ENCODE data around the gene RAB18. TPM values are rescaled to one million over a fixed set of nuclear protein-coding genes. Genes with fewer than 3 reads are reported as not detected.

Gene RAB18
- total RNA-seq, 1 experiment from 2014 or later = 89.4 TPM

- no peak overlapping the region for H2BK12ac ChIP-seq (ENCODE audit: insufficient read length, low read depth, low read length)
- no peaks in the 10 kb centered on the region for H3K79me1 ChIP-seq (ENCODE audit: insufficient read depth, low read depth, low read length, poor library complexity, severe bottlenecking)
- Mint-ChIP-seq H3K4me1 (peaks cover 9 to 12% of the 10 kb centered on the region in 2 experiments), H3K27ac (no peak overlapping the region), H3K9me3 (no peaks in the 10 kb centered on the region; a peak in 1 of 5 replicates), H3K36me3 (ENCODE audit: insufficient read depth in 1 of 3, low read depth in 3 of 3) (no peaks in the 10 kb centered on the region), H3K27me3 (ENCODE audit: low read depth) (no peaks in the 10 kb centered on the region), H3K4me3 (no peak overlapping the region)
- no peak overlapping the region for H3K14ac ChIP-seq (ENCODE audit: insufficient read depth, low read length)
- no peaks in the 10 kb centered on the region for H3K79me2 ChIP-seq (ENCODE audit: insufficient read depth, low read length)
- no peak overlapping the region for H3K9ac ChIP-seq (ENCODE audit: extremely low read depth, insufficient read length, low read length)
- H2AFZ ChIP-seq (ENCODE audit: low read length) = no peak overlapping the region
- H4K8ac ChIP-seq (replicated peaks; ENCODE audit: insufficient read length, low read depth, low read length) = no peak overlapping the region
- H3K18ac ChIP-seq (ENCODE audit: insufficient read length, low read depth, low read length) = no peak overlapping the region
- H4K91ac ChIP-seq (ENCODE audit: insufficient read length, low read depth, low read length) = no peak overlapping the region
- no peak overlapping the region for H2BK120ac ChIP-seq (ENCODE audit: low read depth, low read length, poor library complexity, severe bottlenecking)
- H3T11ph ChIP-seq (ENCODE audit: low read length) = no peak overlapping the region
- no CpG with 5 or more reads among the region's 3 CpGs for WGBS (ENCODE audit: extremely low coverage, insufficient read length, low lambda C conversion rate)
- H2AK5ac ChIP-seq (ENCODE audit: insufficient read length, low read length) = no peak overlapping the region
- DNase-seq = no peak
- H2BK5ac ChIP-seq (ENCODE audit: insufficient read length, low read length) = no peak overlapping the region
- no peaks in the 10 kb centered on the region for H3K9me3 ChIP-seq (ENCODE audit: control insufficient read depth, low read depth, low read length)
- no peak overlapping the region for H3K23ac ChIP-seq (ENCODE audit: insufficient read length, low read depth, low read length)
- H3K27ac ChIP-seq (ENCODE audit: insufficient read length, low read depth, low read length) = no peak overlapping the region
- no peak overlapping the region for H3K4me2 ChIP-seq (ENCODE audit: insufficient read depth, insufficient read length, low read length)
- H3K56ac ChIP-seq (ENCODE audit: insufficient read length, low read depth, low read length) = no peak overlapping the region
- no peaks in the 10 kb centered on the region for H3K4me1 ChIP-seq (ENCODE audit: insufficient read depth, low read length)
- H4K20me1 ChIP-seq (ENCODE audit: control insufficient read depth, insufficient read depth, insufficient read length) = no peaks in the 10 kb centered on the region
- no peak overlapping the region for H3K4ac ChIP-seq (ENCODE audit: low read depth, low read length)
- no peak overlapping the region for H2BK20ac ChIP-seq (ENCODE audit: low read depth, low read length, poor library complexity, severe bottlenecking)
- no peak overlapping the region for H2BK15ac ChIP-seq (ENCODE audit: low read depth, low read length)
- H3K27me3 ChIP-seq (ENCODE audit: insufficient read depth, low read length) = no peaks in the 10 kb centered on the region
- no peaks in the 10 kb centered on the region for H3K23me2 ChIP-seq (ENCODE audit: insufficient read length, low read depth, low read length, poor library complexity, severe bottlenecking)
- no peak overlapping the region for H4K5ac ChIP-seq (ENCODE audit: insufficient read length, low read depth, low read length)
- no peak for TF ChIP-seq CTCF (conservative IDR thresholded peaks at IDR 0.05)
Measured at GRCh38 chr10:27564880-27565279, 60.8 kb downstream of the RAB18 start.
